ENCODE measurements around the gene ELL. TPM values are rescaled to one million over a fixed set of nuclear protein-coding genes. Genes with fewer than 3 reads are reported as not detected.
A peak's percentile ranks its signal among the peaks of the same experiment; 100 is the strongest.

Gene ELL
- polyA plus RNA-seq, 1 donor: 9.6 TPM

- peak overlapping the region; percentile 95 for H3K27ac ChIP-seq (ENCODE audit: low read length)
- H3K4me3 ChIP-seq (ENCODE audit: low read length): peak overlapping the region; percentile 77
- no CpG with 5 or more reads among the region's 12 CpGs for WGBS (ENCODE audit: insufficient coverage, low lambda C conversion rate)
- no peak for DNase-seq
- H3K27me3 ChIP-seq (ENCODE audit: control insufficient read depth, insufficient read depth, low read length): no peaks in the 10 kb centered on the region
- H3K4me1 ChIP-seq (ENCODE audit: control insufficient read depth, insufficient read depth, low read length): peaks cover 57% of the 10 kb centered on the region
- H3K9me3 ChIP-seq (ENCODE audit: control insufficient read depth, low read depth, low read length): no peaks in the 10 kb centered on the region
- H3K36me3 ChIP-seq (ENCODE audit: control insufficient read depth, insufficient read depth, low read length): peaks cover 3% of the 10 kb centered on the region
Measured at GRCh38 chr19:18421371-18421959, 100.4 kb downstream of the ELL start.

- Histone ChIP-seq H3K27ac (ENCODE audit: low read length) (peak overlapping the region; percentile 95), H3K9me3 (ENCODE audit: control insufficient read depth, low read depth, low read length) (no peaks in the 10 kb centered on the region), H3K27me3 (ENCODE audit: control insufficient read depth, insufficient read depth, low read length) (no peaks in the 10 kb centered on the region), H3K4me3 (ENCODE audit: low read length) (peak overlapping the region; percentile 77), H3K4me1 (ENCODE audit: control insufficient read depth, insufficient read depth, low read length) (peaks cover 61% of the 10 kb centered on the region), H3K36me3 (ENCODE audit: control insufficient read depth, insufficient read depth, low read length) (peaks cover 3% of the 10 kb centered on the region)
- no peak for DNase-seq
- no CpG with 5 or more reads among the region's 2 CpGs for WGBS (ENCODE audit: insufficient coverage, low lambda C conversion rate)
Measured at GRCh38 chr19:18420930-18421329, 100.9 kb downstream of the ELL start.

GRCh38 chr19:18419699-18420460 lies 102.0 kb downstream of the ELL start:
- no CpG with 5 or more reads among the region's 97 CpGs for WGBS (ENCODE audit: insufficient coverage, low lambda C conversion rate)
- Histone ChIP-seq H3K9me3 (ENCODE audit: control insufficient read depth, low read depth, low read length) (no peaks in the 10 kb centered on the region), H3K4me1 (ENCODE audit: control insufficient read depth, insufficient read depth, low read length) (peaks cover 71% of the 10 kb centered on the region), H3K36me3 (ENCODE audit: control insufficient read depth, insufficient read depth, low read length) (peaks cover 3% of the 10 kb centered on the region), H3K27me3 (ENCODE audit: control insufficient read depth, insufficient read depth, low read length) (no peaks in the 10 kb centered on the region), H3K27ac (ENCODE audit: low read length) (peak overlapping the region; percentile 95), H3K4me3 (ENCODE audit: low read length) (peak overlapping the region; percentile 77)
- peak; percentile 89 to 95 for DNase-seq

GRCh38 chr19:18419195-18419698 lies 102.6 kb downstream of the ELL start, which contains the start of gene SSBP4:
SSBP4 (plus strand) TSS chr19:18419398; CDS start chr19:18419649, 251 bp downstream.
- no CpG with 5 or more reads among the region's 80 CpGs for WGBS (ENCODE audit: insufficient coverage, low lambda C conversion rate)
- H3K4me3 ChIP-seq (ENCODE audit: low read length): peak within 1 kb of the TSS; percentile 77
- peak within 1 kb of the TSS; percentile 95 for H3K27ac ChIP-seq (ENCODE audit: low read length)
- no peaks in the 10 kb centered on the region for H3K27me3 ChIP-seq (ENCODE audit: control insufficient read depth, insufficient read depth, low read length)
- DNase-seq: peak in 1 of 2 donors; percentile 91
- no peaks in the 10 kb centered on the region for H3K9me3 ChIP-seq (ENCODE audit: control insufficient read depth, low read depth, low read length)
- H3K4me1 ChIP-seq (ENCODE audit: control insufficient read depth, insufficient read depth, low read length): peaks cover 77% of the 10 kb centered on the region
- H3K36me3 ChIP-seq (ENCODE audit: control insufficient read depth, insufficient read depth, low read length): peaks cover 3% of the 10 kb centered on the region

- Histone ChIP-seq H3K27ac (ENCODE audit: low read length) (peak overlapping the region; percentile 72), H3K9me3 (ENCODE audit: control insufficient read depth, low read depth, low read length) (no peaks in the 10 kb centered on the region), H3K4me1 (ENCODE audit: control insufficient read depth, insufficient read depth, low read length) (peaks cover 74% of the 10 kb centered on the region), H3K27me3 (ENCODE audit: control insufficient read depth, insufficient read depth, low read length) (no peaks in the 10 kb centered on the region), H3K4me3 (ENCODE audit: low read length) (peak overlapping the region; percentile 54), H3K36me3 (ENCODE audit: control insufficient read depth, insufficient read depth, low read length) (peaks cover 3% of the 10 kb centered on the region)
- WGBS (ENCODE audit: insufficient coverage, low lambda C conversion rate): no CpG with 5 or more reads among the region's 39 CpGs
- DNase-seq: no peak
Measured at GRCh38 chr19:18418483-18419194, 103.2 kb downstream of the ELL start.

- Histone ChIP-seq H3K27ac (ENCODE audit: low read length) (peak overlapping the region; percentile 72), H3K36me3 (ENCODE audit: control insufficient read depth, insufficient read depth, low read length) (peaks cover 3% of the 10 kb centered on the region), H3K27me3 (ENCODE audit: control insufficient read depth, insufficient read depth, low read length) (no peaks in the 10 kb centered on the region), H3K4me3 (ENCODE audit: low read length) (peak overlapping the region; percentile 54), H3K9me3 (ENCODE audit: control insufficient read depth, low read depth, low read length) (no peaks in the 10 kb centered on the region), H3K4me1 (ENCODE audit: control insufficient read depth, insufficient read depth, low read length) (peaks cover 68% of the 10 kb centered on the region)
- WGBS (ENCODE audit: insufficient coverage, low lambda C conversion rate): no CpG with 5 or more reads among the region's 30 CpGs
- peak in 1 of 2 donors; percentile 42 for DNase-seq
Measured at GRCh38 chr19:18418029-18418482, 103.8 kb downstream of the ELL start.

GRCh38 chr19:18417250-18418028 lies 104.4 kb downstream of the ELL start:
- peaks cover 62% of the 10 kb centered on the region for H3K4me1 ChIP-seq (ENCODE audit: control insufficient read depth, insufficient read depth, low read length)
- no CpG with 5 or more reads among the region's 53 CpGs for WGBS (ENCODE audit: insufficient coverage, low lambda C conversion rate)
- peak; percentile 76 to 83 for DNase-seq

GRCh38 chr19:18416778-18417249 lies 105.1 kb downstream of the ELL start:
- H3K4me1 ChIP-seq (ENCODE audit: control insufficient read depth, insufficient read depth, low read length): peaks cover 56% of the 10 kb centered on the region
- no peaks in the 10 kb centered on the region for H3K9me3 ChIP-seq (ENCODE audit: control insufficient read depth, low read depth, low read length)
- no peaks in the 10 kb centered on the region for H3K27me3 ChIP-seq (ENCODE audit: control insufficient read depth, insufficient read depth, low read length)
- H3K36me3 ChIP-seq (ENCODE audit: control insufficient read depth, insufficient read depth, low read length): no peaks in the 10 kb centered on the region
- DNase-seq: peak; percentile 87 to 93
- H3K4me3 ChIP-seq (ENCODE audit: low read length): peak overlapping the region; percentile 54
- peak overlapping the region; percentile 93 for H3K27ac ChIP-seq (ENCODE audit: low read length)
- WGBS (ENCODE audit: insufficient coverage, low lambda C conversion rate): no CpG with 5 or more reads among the region's 44 CpGs

More at GRCh38 chr19:18417250-18418028, 104.4 kb downstream of the ELL start:
- H3K27ac ChIP-seq (ENCODE audit: low read length): peak overlapping the region; percentile 93
- no peaks in the 10 kb centered on the region for H3K27me3 ChIP-seq (ENCODE audit: control insufficient read depth, insufficient read depth, low read length)
- H3K36me3 ChIP-seq (ENCODE audit: control insufficient read depth, insufficient read depth, low read length): peaks cover under 1% of the 10 kb centered on the region
- peak overlapping the region; percentile 54 for H3K4me3 ChIP-seq (ENCODE audit: low read length)
- no peaks in the 10 kb centered on the region for H3K9me3 ChIP-seq (ENCODE audit: control insufficient read depth, low read depth, low read length)

- Histone ChIP-seq H3K36me3 (ENCODE audit: control insufficient read depth, insufficient read depth, low read length) (no peaks in the 10 kb centered on the region), H3K4me3 (ENCODE audit: low read length) (peak overlapping the region; percentile 17), H3K4me1 (ENCODE audit: control insufficient read depth, insufficient read depth, low read length) (peaks cover 44% of the 10 kb centered on the region), H3K27me3 (ENCODE audit: control insufficient read depth, insufficient read depth, low read length) (no peaks in the 10 kb centered on the region), H3K9me3 (ENCODE audit: control insufficient read depth, low read depth, low read length) (no peaks in the 10 kb centered on the region), H3K27ac (ENCODE audit: low read length) (peak overlapping the region; percentile 93)
- 70% methylated on average over 2 of the region's 25 CpGs for WGBS (ENCODE audit: insufficient coverage, low lambda C conversion rate)
- DNase-seq: peak in 1 of 2 donors; percentile 63
Measured at GRCh38 chr19:18415178-18415867, 106.5 kb downstream of the ELL start.
